CD4-positive, CD25-positive, alpha-beta regulatory T cell (primary cell): Measurements from ENCODE around the gene ATP5F1E. TPM values are rescaled to one million over a fixed set of nuclear protein-coding genes. Genes with fewer than 3 reads are reported as not detected.

Experiments
- ATAC-seq, 2 donors: fragments of 150-1000 bp; cut with Tn5 transposase; one replicate each; pipeline ENCODE4 v1.10.0; 2021; ENCODE audit warnings: low read depth in 2 of 2, moderate number of reproducible peaks in 2 of 2, moderate library complexity in 1 of 2
- DNase-seq, 3 donors: peaks; one replicate each; pipeline versions ENCODE4 v3.0.0 to v3.0.0-alpha.2; 2012 to 2022; ENCODE audit warnings: mixed read lengths in 1 of 3
- H3K27ac ChIP-seq: one replicate; pipeline ENCODE4 v1.7.0; 2013; ENCODE audit warnings: mild to moderate bottlenecking, low read length; ENCODE audit not compliant: insufficient read depth, poor library complexity, severe bottlenecking
- H3K27me3 ChIP-seq: one replicate; pipeline ENCODE4 v1.7.0; 2013; ENCODE audit warnings: low read length; ENCODE audit not compliant: control insufficient read depth, insufficient read depth
- H3K36me3 ChIP-seq: one replicate; pipeline ENCODE4 v1.7.0; 2013; ENCODE audit warnings: mild to moderate bottlenecking, low read length, moderate library complexity; ENCODE audit not compliant: control insufficient read depth, insufficient read depth
- H3K4me1 ChIP-seq: 2 replicates; pipeline ENCODE4 v1.7.0; 2013; ENCODE audit warnings: mild to moderate bottlenecking, low read length; ENCODE audit not compliant: insufficient read depth, control insufficient read depth, poor library complexity, severe bottlenecking
- H3K4me3 ChIP-seq: one replicate; pipeline ENCODE4 v1.7.0; 2013; ENCODE audit warnings: low read depth, mild to moderate bottlenecking, low read length, moderate library complexity
- H3K9me3 ChIP-seq, 2 experiments: 1 replicate in 1 of 2; 2 replicates in 1 of 2; pipeline ENCODE4 v1.7.0; 2013; ENCODE audit warnings: low read length in 2 of 2, mild to moderate bottlenecking in 1 of 2, moderate library complexity in 1 of 2; ENCODE audit not compliant: control insufficient read depth in 2 of 2
- H3K27ac Mint-ChIP-seq, 3 donors: one replicate each; pipeline ENCODE4 v1.8.0; 2020 to 2022; ENCODE audit warnings: mild to moderate bottlenecking in 3 of 3, mixed read lengths in 3 of 3, moderate library complexity in 2 of 3
- H3K27me3 Mint-ChIP-seq: one replicate; pipeline ENCODE4 v1.8.0; 2022; ENCODE audit warnings: mild to moderate bottlenecking, mixed read lengths
- H3K36me3 Mint-ChIP-seq: one replicate; pipeline ENCODE4 v1.8.0; 2020; ENCODE audit warnings: mixed read lengths
- H3K4me1 Mint-ChIP-seq, 4 donors: one replicate each; pipeline ENCODE4 v1.8.0; 2020 to 2022; ENCODE audit warnings: mixed read lengths in 4 of 4, mild to moderate bottlenecking in 1 of 4
- H3K4me3 Mint-ChIP-seq, 4 donors: one replicate each; pipeline ENCODE4 v1.8.0; 2020 to 2022; ENCODE audit warnings: mild to moderate bottlenecking in 4 of 4, mixed read lengths in 4 of 4, moderate library complexity in 3 of 4
- H3K9me3 Mint-ChIP-seq, 7 donors: one replicate each; pipeline ENCODE4 v1.8.0; 2020 to 2022; ENCODE audit warnings: mixed read lengths in 7 of 7, mild to moderate bottlenecking in 3 of 7, moderate library complexity in 2 of 7
- polyA plus RNA-seq, 4 donors: library from polyadenylated mRNA; unstranded; fragments of 300-500 nt; fragmentation: Illumina TruSeq; gene quantifications; one replicate each; pipeline ENCODE4 v1.2.3, GENCODE V29; 2021
- total RNA-seq: library from RNA; stranded (reverse); gene quantifications from one replicate; pipeline ENCODE4 v1.2.3, GENCODE V29; 2022

ATP5F1E gene
- total and polyA plus RNA-seq, 5 donors from 2014 or later: 54.9 to 145 (median 89.2) TPM

DNA sequence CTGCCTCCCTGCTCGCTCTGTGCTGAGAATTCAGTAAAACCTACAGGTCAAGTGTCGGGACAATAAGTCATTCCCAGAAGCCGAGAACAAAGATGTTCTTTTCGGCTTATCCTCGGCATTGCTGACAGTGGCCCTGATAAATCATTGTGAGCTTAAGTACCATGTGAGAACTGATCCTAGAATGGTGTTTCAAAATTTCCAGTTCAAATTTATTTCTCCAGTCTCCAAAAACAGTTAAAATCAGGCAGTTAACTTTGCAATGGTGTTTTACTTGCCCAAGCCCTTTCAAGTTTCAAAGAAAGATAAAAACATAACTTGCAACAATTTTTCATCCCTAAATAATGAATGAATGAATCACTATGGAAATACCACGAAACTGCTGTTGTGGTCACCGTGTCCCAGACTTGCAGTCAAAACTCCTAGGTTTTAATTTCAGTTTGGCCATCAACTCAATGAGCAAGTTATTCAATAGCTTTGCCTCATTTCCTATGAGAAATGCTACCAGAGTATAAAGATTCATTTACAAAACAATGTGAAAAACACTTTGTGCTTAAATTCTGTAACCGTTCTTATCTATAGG is 4.3 kb downstream of the ATP5F1E start:
- Mint-ChIP-seq H3K4me3 (peak overlapping the region in 3 of 4 donors; percentile 11 to 51 (median 22)), H3K27ac (peak overlapping the region in 2 of 3 donors; percentile 2 to 11), H3K4me1 (peaks cover 37 to 66% (median 55%) of the 10 kb centered on the region in 4 donors)

GRCh38 chr20:59026904-59027740 is 5.0 kb downstream of the ATP5F1E start:
- peaks cover 76% of the 10 kb centered on the region for H3K36me3 ChIP-seq
- Mint-ChIP-seq H3K4me1 (peaks cover 37 to 66% (median 57%) of the 10 kb centered on the region in 4 donors), H3K4me3 (peak overlapping the region in 3 of 4 donors; percentile 6 to 66 (median 51)), H3K27ac (peak overlapping the region; percentile 2 to 31 (median 11)), H3K36me3 (peaks cover 52% of the 10 kb centered on the region), H3K9me3 (no peaks in the 10 kb centered on the region), H3K27me3 (no peaks in the 10 kb centered on the region)
- no peaks in the 10 kb centered on the region for H3K27me3 ChIP-seq
- peaks cover 53% of the 10 kb centered on the region for H3K4me1 ChIP-seq
- ATAC-seq (no peak), DNase-seq (no peak)
- H3K27ac ChIP-seq: no peak overlapping the region
- peak overlapping the region; percentile 30 for H3K4me3 ChIP-seq
- no peaks in the 10 kb centered on the region for H3K9me3 ChIP-seq

More for the DNA sequence above, 4.3 kb downstream of the ATP5F1E start:
- H3K36me3 ChIP-seq: peaks cover 75% of the 10 kb centered on the region
- H3K4me3 ChIP-seq: peak overlapping the region; percentile 91
- H3K36me3 Mint-ChIP-seq: peaks cover 46% of the 10 kb centered on the region
- H3K9me3 ChIP-seq: no peaks in the 10 kb centered on the region
- H3K9me3 Mint-ChIP-seq: no peaks in the 10 kb centered on the region
- H3K27me3 Mint-ChIP-seq: no peaks in the 10 kb centered on the region
- peaks cover 56% of the 10 kb centered on the region for H3K4me1 ChIP-seq
- H3K27me3 ChIP-seq: no peaks in the 10 kb centered on the region
- DNase-seq: no peak
- ATAC-seq: no peak
- H3K27ac ChIP-seq: no peak overlapping the region

DNA sequence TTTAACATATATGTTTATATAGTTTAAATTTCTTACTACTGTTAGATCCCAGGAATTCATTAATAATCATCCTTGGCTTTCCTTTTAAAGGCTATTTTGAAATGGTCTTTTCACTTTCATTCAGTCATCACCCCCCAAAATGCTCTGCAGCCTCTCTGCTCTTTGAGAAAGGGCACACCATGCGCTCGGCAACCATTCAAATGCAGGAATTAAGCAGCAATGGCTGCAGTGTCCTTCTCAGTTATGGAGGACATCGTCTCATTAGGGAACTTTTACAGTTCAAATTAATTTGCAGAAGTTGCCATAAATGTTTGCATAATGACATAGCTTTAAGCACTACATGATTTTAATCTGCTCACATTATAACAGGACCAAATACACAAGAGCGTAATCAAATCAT is 6.6 kb downstream of the ATP5F1E start:
- H3K4me1 Mint-ChIP-seq: peaks cover 31 to 57% (median 51%) of the 10 kb centered on the region in 4 donors

GRCh38 chr20:59025086-59025485 is 7.0 kb downstream of the ATP5F1E start:
- no peaks in the 10 kb centered on the region for H3K9me3 Mint-ChIP-seq

More for the DNA sequence above, 6.6 kb downstream of the ATP5F1E start:
- H3K27ac Mint-ChIP-seq: peak overlapping the region in 2 of 3 donors; percentile 42 to 87
- Histone ChIP-seq H3K27ac (no peak overlapping the region), H3K4me3 (no peak overlapping the region), H3K27me3 (no peaks in the 10 kb centered on the region), H3K4me1 (peaks cover 39% of the 10 kb centered on the region), H3K9me3 (no peaks in the 10 kb centered on the region), H3K36me3 (peaks cover 76% of the 10 kb centered on the region)
- H3K36me3 Mint-ChIP-seq: peaks cover 56% of the 10 kb centered on the region
- no peaks in the 10 kb centered on the region for H3K27me3 Mint-ChIP-seq
- peak overlapping the region in 2 of 4 donors; percentile 0 to 51 for H3K4me3 Mint-ChIP-seq
- DNase-seq (no peak), ATAC-seq (no peak)
- no peaks in the 10 kb centered on the region for H3K9me3 Mint-ChIP-seq

DNA sequence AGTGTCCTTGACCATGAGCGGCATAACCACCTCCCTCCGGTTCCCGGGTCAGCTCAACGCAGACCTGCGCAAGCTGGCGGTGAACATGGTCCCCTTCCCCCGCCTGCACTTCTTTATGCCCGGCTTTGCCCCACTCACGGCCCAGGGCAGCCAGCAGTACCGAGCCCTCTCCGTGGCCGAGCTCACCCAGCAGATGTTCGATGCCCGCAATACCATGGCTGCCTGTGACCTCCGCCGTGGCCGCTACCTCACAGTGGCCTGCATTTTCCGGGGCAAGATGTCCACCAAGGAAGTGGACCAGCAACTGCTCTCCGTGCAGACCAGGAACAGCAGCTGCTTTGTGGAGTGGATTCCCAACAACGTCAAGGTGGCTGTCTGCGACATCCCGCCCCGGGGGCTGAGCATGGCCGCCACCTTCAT is 8.0 kb downstream of the ATP5F1E start:
- no peaks in the 10 kb centered on the region for H3K27me3 Mint-ChIP-seq
- Histone ChIP-seq H3K27me3 (no peaks in the 10 kb centered on the region), H3K4me3 (no peak overlapping the region), H3K36me3 (peaks cover 64% of the 10 kb centered on the region), H3K4me1 (peaks cover 25% of the 10 kb centered on the region), H3K9me3 (no peaks in the 10 kb centered on the region), H3K27ac (no peak overlapping the region)
- no peak overlapping the region for H3K4me3 Mint-ChIP-seq
- H3K27ac Mint-ChIP-seq: peak overlapping the region in 2 of 3 donors; percentile 20 to 42
- no peaks in the 10 kb centered on the region for H3K9me3 Mint-ChIP-seq
- peaks cover 26 to 45% (median 38%) of the 10 kb centered on the region in 4 donors for H3K4me1 Mint-ChIP-seq
- H3K36me3 Mint-ChIP-seq: peaks cover 45% of the 10 kb centered on the region
- DNase-seq (no peak), ATAC-seq (no peak)

More at GRCh38 chr20:59025086-59025485, 7.0 kb downstream of the ATP5F1E start:
- Histone ChIP-seq H3K36me3 (peaks cover 73% of the 10 kb centered on the region), H3K27ac (no peak overlapping the region), H3K9me3 (no peaks in the 10 kb centered on the region), H3K4me3 (no peak overlapping the region), H3K27me3 (no peaks in the 10 kb centered on the region), H3K4me1 (peaks cover 35% of the 10 kb centered on the region)
- no peaks in the 10 kb centered on the region for H3K27me3 Mint-ChIP-seq
- no peak overlapping the region for H3K4me3 Mint-ChIP-seq
- no peak overlapping the region for H3K27ac Mint-ChIP-seq
- peaks cover 28 to 52% (median 47%) of the 10 kb centered on the region in 4 donors for H3K4me1 Mint-ChIP-seq
- no peak for DNase-seq
- H3K36me3 Mint-ChIP-seq: peaks cover 52% of the 10 kb centered on the region
- no peak for ATAC-seq

GRCh38 chr20:59023616-59024015 is 8.5 kb downstream of the ATP5F1E start:
- no peaks in the 10 kb centered on the region for H3K27me3 ChIP-seq
- Mint-ChIP-seq H3K36me3 (peaks cover 45% of the 10 kb centered on the region), H3K4me1 (peaks cover 21 to 40% (median 33%) of the 10 kb centered on the region in 4 donors), H3K4me3 (no peak overlapping the region), H3K27me3 (no peaks in the 10 kb centered on the region), H3K9me3 (no peaks in the 10 kb centered on the region), H3K27ac (peak overlapping the region in 1 of 3 donors; percentile 20)
- peaks cover 59% of the 10 kb centered on the region for H3K36me3 ChIP-seq
- DNase-seq: no peak
- H3K4me3 ChIP-seq: no peak overlapping the region
- H3K4me1 ChIP-seq: peaks cover 20% of the 10 kb centered on the region
- H3K27ac ChIP-seq: no peak overlapping the region
- H3K9me3 ChIP-seq: no peaks in the 10 kb centered on the region
- no peak for ATAC-seq

DNA sequence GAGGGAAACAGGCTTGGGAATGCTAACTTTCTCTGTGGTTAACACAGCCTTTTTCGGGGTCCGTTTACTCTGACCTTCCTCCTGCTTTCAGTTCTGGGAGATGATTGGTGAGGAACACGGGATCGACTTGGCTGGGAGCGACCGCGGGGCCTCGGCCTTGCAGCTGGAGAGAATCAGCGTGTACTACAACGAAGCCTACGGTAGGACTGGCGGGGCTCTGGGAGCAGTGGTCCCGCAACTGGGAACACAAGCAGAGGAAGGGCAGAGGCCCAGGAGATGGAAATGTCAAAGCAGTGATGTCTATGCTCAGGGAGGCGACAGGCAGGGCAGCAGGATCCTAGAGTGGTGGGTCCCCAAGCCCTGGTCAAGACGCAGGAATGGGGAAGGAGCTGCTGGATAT is 9.4 kb downstream of the ATP5F1E start:
- no peaks in the 10 kb centered on the region for H3K9me3 Mint-ChIP-seq
- peaks cover 50% of the 10 kb centered on the region for H3K36me3 ChIP-seq

More for the DNA sequence above, 9.4 kb downstream of the ATP5F1E start:
- peaks cover 17 to 34% (median 27%) of the 10 kb centered on the region in 4 donors for H3K4me1 Mint-ChIP-seq
- H3K36me3 Mint-ChIP-seq: peaks cover 42% of the 10 kb centered on the region
- no peaks in the 10 kb centered on the region for H3K9me3 ChIP-seq
- no peak overlapping the region for H3K4me3 ChIP-seq
- no peak for DNase-seq
- H3K4me3 Mint-ChIP-seq: no peak overlapping the region
- ATAC-seq: no peak
- no peaks in the 10 kb centered on the region for H3K27me3 ChIP-seq
- no peak overlapping the region for H3K27ac ChIP-seq
- peaks cover 12% of the 10 kb centered on the region for H3K4me1 ChIP-seq
- no peaks in the 10 kb centered on the region for H3K27me3 Mint-ChIP-seq
- peak overlapping the region in 1 of 3 donors; percentile 20 for H3K27ac Mint-ChIP-seq
